ENCODE measurements around the gene REV1.
"Not testable (repeated sequence)": the region's sequence is repeated elsewhere in the genome, so short reads cannot be mapped to it uniquely, and the experiment has no call there.

The REV1 gene

GRCh38 chr2:99471654-99472599 lies 17.9 kb downstream of the REV1 start:
- Histone ChIP-seq H3K27me3 (replicated peaks; ENCODE audit: insufficient read depth, low read length) (no peaks in the 10 kb centered on the region), H3K9me2 (replicated peaks; ENCODE audit: insufficient read depth, low read length) (no peaks in the 10 kb centered on the region), H4K20me1 (ENCODE audit: insufficient read depth, low read length) (peaks cover 16% of the 10 kb centered on the region), H3F3A (ENCODE audit: insufficient read depth, low read length) (no peaks in the 10 kb centered on the region), H3K4me2 (ENCODE audit: low read depth, low read length) (no peak overlapping the region), H3K4me1 (ENCODE audit: low read length) (no peaks in the 10 kb centered on the region), H3K9me3 (replicated peaks; ENCODE audit: insufficient read depth, low read length) (no peaks in the 10 kb centered on the region), H3K9ac (ENCODE audit: low read length) (no peak overlapping the region), H3K27ac (ENCODE audit: low read length) (no peak overlapping the region), H3K79me2 (ENCODE audit: low read length) (peaks cover 94% of the 10 kb centered on the region), H3K4me3 (ENCODE audit: low read length) (no peak overlapping the region), H2AFZ (ENCODE audit: low read length) (no peak overlapping the region), H3K36me3 (replicated peaks; ENCODE audit: insufficient read depth, low read length) (no peaks in the 10 kb centered on the region)
- TF ChIP-seq, protein P1, sequence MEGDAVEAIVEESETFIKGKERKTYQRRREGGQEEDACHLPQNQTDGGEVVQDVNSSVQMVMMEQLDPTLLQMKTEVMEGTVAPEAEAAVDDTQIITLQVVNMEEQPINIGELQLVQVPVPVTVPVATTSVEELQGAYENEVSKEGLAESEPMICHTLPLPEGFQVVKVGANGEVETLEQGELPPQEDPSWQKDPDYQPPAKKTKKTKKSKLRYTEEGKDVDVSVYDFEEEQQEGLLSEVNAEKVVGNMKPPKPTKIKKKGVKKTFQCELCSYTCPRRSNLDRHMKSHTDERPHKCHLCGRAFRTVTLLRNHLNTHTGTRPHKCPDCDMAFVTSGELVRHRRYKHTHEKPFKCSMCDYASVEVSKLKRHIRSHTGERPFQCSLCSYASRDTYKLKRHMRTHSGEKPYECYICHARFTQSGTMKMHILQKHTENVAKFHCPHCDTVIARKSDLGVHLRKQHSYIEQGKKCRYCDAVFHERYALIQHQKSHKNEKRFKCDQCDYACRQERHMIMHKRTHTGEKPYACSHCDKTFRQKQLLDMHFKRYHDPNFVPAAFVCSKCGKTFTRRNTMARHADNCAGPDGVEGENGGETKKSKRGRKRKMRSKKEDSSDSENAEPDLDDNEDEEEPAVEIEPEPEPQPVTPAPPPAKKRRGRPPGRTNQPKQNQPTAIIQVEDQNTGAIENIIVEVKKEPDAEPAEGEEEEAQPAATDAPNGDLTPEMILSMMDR (IDR thresholded peaks at IDR 0.05; ENCODE audit: low read length), result no peak
- TF ChIP-seq EZH2phosphoT487 (IDR thresholded peaks at IDR 0.05; ENCODE audit: low read length), result no peak
- TF ChIP-seq EZH2 (optimal IDR thresholded peaks at IDR 0.05; ENCODE audit: low read depth, low read length), result no peak
- no peak for DNase-seq

DNA sequence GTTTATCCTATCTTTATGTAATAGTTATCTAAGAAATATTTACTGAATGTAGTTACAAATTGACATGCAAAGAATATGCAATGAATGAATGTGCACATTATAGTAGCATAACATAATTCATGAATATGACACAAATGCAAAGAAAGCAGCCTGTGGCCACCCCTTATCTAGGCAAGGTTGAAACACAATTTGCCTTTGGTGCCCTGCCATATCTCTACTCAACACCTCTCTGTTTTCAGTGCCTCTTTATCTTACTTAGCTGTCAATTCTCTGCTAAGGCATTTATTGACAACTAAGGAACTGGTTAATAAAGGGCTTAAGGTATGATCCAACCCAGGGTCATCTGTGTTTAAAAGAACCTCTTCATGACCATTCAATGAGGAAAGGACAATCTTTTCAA lies 18.9 kb downstream of the REV1 start:
- Histone ChIP-seq H3K4me3 (ENCODE audit: low read length) (no peak overlapping the region), H3K4me1 (ENCODE audit: low read length) (no peaks in the 10 kb centered on the region), H2AFZ (ENCODE audit: low read length) (no peak overlapping the region), H3K27me3 (replicated peaks; ENCODE audit: insufficient read depth, low read length) (no peaks in the 10 kb centered on the region), H3K79me2 (ENCODE audit: low read length) (peaks cover 92% of the 10 kb centered on the region), H4K20me1 (ENCODE audit: insufficient read depth, low read length) (peaks cover 16% of the 10 kb centered on the region), H3K36me3 (replicated peaks; ENCODE audit: insufficient read depth, low read length) (no peaks in the 10 kb centered on the region), H3K4me2 (ENCODE audit: low read depth, low read length) (no peak overlapping the region), H3F3A (ENCODE audit: insufficient read depth, low read length) (no peaks in the 10 kb centered on the region), H3K9ac (ENCODE audit: low read length) (no peak overlapping the region), H3K9me3 (replicated peaks; ENCODE audit: insufficient read depth, low read length) (no peaks in the 10 kb centered on the region), H3K9me2 (replicated peaks; ENCODE audit: insufficient read depth, low read length) (no peaks in the 10 kb centered on the region), H3K27ac (ENCODE audit: low read length) (no peak overlapping the region)
- DNase-seq, result no peak
- TF ChIP-seq, protein P1 (IDR thresholded peaks at IDR 0.05; ENCODE audit: low read length), result no peak
- TF ChIP-seq EZH2 (optimal IDR thresholded peaks at IDR 0.05; ENCODE audit: low read depth, low read length), result no peak
- TF ChIP-seq EZH2phosphoT487 (IDR thresholded peaks at IDR 0.05; ENCODE audit: low read length), result no peak

- H3K36me3 ChIP-seq (replicated peaks; ENCODE audit: insufficient read depth, low read length); H3K9me2 ChIP-seq (replicated peaks; ENCODE audit: insufficient read depth, low read length); H3K4me1 ChIP-seq (ENCODE audit: low read length); DNase-seq; H3K4me3 ChIP-seq (ENCODE audit: low read length); H2AFZ ChIP-seq (ENCODE audit: low read length); H3F3A ChIP-seq (ENCODE audit: insufficient read depth, low read length); H3K27ac ChIP-seq (ENCODE audit: low read length); H3K4me2 ChIP-seq (ENCODE audit: low read depth, low read length); H3K9me3 ChIP-seq (replicated peaks; ENCODE audit: insufficient read depth, low read length); H3K27me3 ChIP-seq (replicated peaks; ENCODE audit: insufficient read depth, low read length); H3K9ac ChIP-seq (ENCODE audit: low read length): not testable (repeated sequence)
- H4K20me1 ChIP-seq (ENCODE audit: insufficient read depth, low read length), result peaks cover 16% of the 10 kb centered on the region
- H3K79me2 ChIP-seq (ENCODE audit: low read length), result peaks cover 88% of the 10 kb centered on the region
Measured at GRCh38 chr2:99470459-99470858, 19.4 kb downstream of the REV1 start.

- no peaks in the 10 kb centered on the region for H3K36me3 ChIP-seq (replicated peaks; ENCODE audit: insufficient read depth, low read length)
- H3K27ac ChIP-seq (ENCODE audit: low read length), result no peak overlapping the region
- no peak overlapping the region for H3K4me2 ChIP-seq (ENCODE audit: low read depth, low read length)
- H3K27me3 ChIP-seq (replicated peaks; ENCODE audit: insufficient read depth, low read length), result no peaks in the 10 kb centered on the region
- no peaks in the 10 kb centered on the region for H3K9me3 ChIP-seq (replicated peaks; ENCODE audit: insufficient read depth, low read length)
- no peaks in the 10 kb centered on the region for H3K9me2 ChIP-seq (replicated peaks; ENCODE audit: insufficient read depth, low read length)
- no peak overlapping the region for H2AFZ ChIP-seq (ENCODE audit: low read length)
- H3K4me3 ChIP-seq (ENCODE audit: low read length), result no peak overlapping the region
- DNase-seq, result no peak
- H4K20me1 ChIP-seq (ENCODE audit: insufficient read depth, low read length), result peaks cover 14% of the 10 kb centered on the region
- no peaks in the 10 kb centered on the region for H3F3A ChIP-seq (ENCODE audit: insufficient read depth, low read length)
- H3K4me1 ChIP-seq (ENCODE audit: low read length), result no peaks in the 10 kb centered on the region
- H3K79me2 ChIP-seq (ENCODE audit: low read length), result peaks cover 86% of the 10 kb centered on the region
- H3K9ac ChIP-seq (ENCODE audit: low read length), result no peak overlapping the region
- TF ChIP-seq EZH2phosphoT487 (IDR thresholded peaks at IDR 0.05; ENCODE audit: low read length) (no peak), EZH2 (optimal IDR thresholded peaks at IDR 0.05; ENCODE audit: low read depth, low read length) (no peak)
- TF ChIP-seq, protein P1 (IDR thresholded peaks at IDR 0.05; ENCODE audit: low read length), result no peak
Measured at GRCh38 chr2:99469394-99469793, 20.4 kb downstream of the REV1 start.
